Nephron (organoid): ENCODE results near the gene GLIS1.

Experiments
- H3K27ac Mint-ChIP-seq, 3 experiments: 2 replicates each; pipeline ENCODE4 v1.8.0; 2020; ENCODE audit warnings: mixed read lengths in 3 of 3, mild to moderate bottlenecking in 2 of 3, moderate library complexity in 1 of 3
- H3K27me3 Mint-ChIP-seq: 2 replicates; pipeline ENCODE4 v1.8.0; 2021; ENCODE audit warnings: low read depth, mild to moderate bottlenecking, moderate library complexity, mixed read lengths
- H3K36me3 Mint-ChIP-seq: 2 replicates; pipeline ENCODE4 v1.8.0; 2020; ENCODE audit warnings: low read depth, mixed read lengths
- H3K4me1 Mint-ChIP-seq: 2 replicates; pipeline ENCODE4 v1.8.0; 2020; ENCODE audit warnings: mixed read lengths
- H3K4me3 Mint-ChIP-seq, 3 experiments: 2 replicates each; pipeline ENCODE4 v1.8.0; 2020; ENCODE audit warnings: mild to moderate bottlenecking in 3 of 3, mixed read lengths in 3 of 3, moderate library complexity in 2 of 3
- H3K9me3 Mint-ChIP-seq: 2 replicates; pipeline ENCODE4 v1.8.0; 2020; ENCODE audit warnings: mixed read lengths
- CTCF ChIP-seq, 3 experiments: fragments of 200-600 bp; sonication (generic); IDR thresholded peaks; one replicate each; pipeline ENCODE4 v1.5.0; 2021; ENCODE audit warnings: antibody characterized with exemption in 3 of 3; ENCODE audit not compliant: unreplicated experiment in 3 of 3

The GLIS1 gene

GRCh38 chr1:53606197-53606596 lies 132.8 kb downstream of the GLIS1 start:
- H3K4me1 Mint-ChIP-seq = peaks cover 3% of the 10 kb centered on the region
- peaks cover 17% of the 10 kb centered on the region for H3K27me3 Mint-ChIP-seq
- H3K4me3 Mint-ChIP-seq = no peak overlapping the region
- H3K27ac Mint-ChIP-seq = no peak overlapping the region
- no peak for TF ChIP-seq CTCF (IDR thresholded peaks at IDR 0.05; ENCODE audit: unreplicated experiment in 3 of 3)
- peaks cover 12% of the 10 kb centered on the region for H3K9me3 Mint-ChIP-seq
- peaks cover 7% of the 10 kb centered on the region for H3K36me3 Mint-ChIP-seq

GRCh38 chr1:53605181-53605580 lies 133.8 kb downstream of the GLIS1 start:
- TF ChIP-seq CTCF (IDR thresholded peaks at IDR 0.05; ENCODE audit: unreplicated experiment in 3 of 3) = no peak
- Mint-ChIP-seq H3K4me1 (peaks cover 3% of the 10 kb centered on the region), H3K27me3 (peaks cover 21% of the 10 kb centered on the region), H3K27ac (peak overlapping the region in 1 of 3 experiments; percentile 1), H3K9me3 (peaks cover 3% of the 10 kb centered on the region), H3K4me3 (no peak overlapping the region), H3K36me3 (no peaks in the 10 kb centered on the region)

- no peak for TF ChIP-seq CTCF (IDR thresholded peaks at IDR 0.05; ENCODE audit: unreplicated experiment in 3 of 3)
- Mint-ChIP-seq H3K9me3 (peaks cover under 1% of the 10 kb centered on the region), H3K4me1 (peaks cover 3% of the 10 kb centered on the region), H3K27me3 (peaks cover 21% of the 10 kb centered on the region), H3K36me3 (no peaks in the 10 kb centered on the region), H3K4me3 (no peak overlapping the region), H3K27ac (no peak overlapping the region)
Observed at GRCh38 chr1:53604291-53604919, 134.6 kb downstream of the GLIS1 start.

GRCh38 chr1:53603431-53603830 lies 135.5 kb downstream of the GLIS1 start:
- Mint-ChIP-seq H3K36me3 (no peaks in the 10 kb centered on the region), H3K9me3 (no peaks in the 10 kb centered on the region), H3K4me1 (peaks cover 3% of the 10 kb centered on the region), H3K4me3 (no peak overlapping the region), H3K27me3 (peaks cover 21% of the 10 kb centered on the region), H3K27ac (no peak overlapping the region)
- no peak for TF ChIP-seq CTCF (IDR thresholded peaks at IDR 0.05; ENCODE audit: unreplicated experiment in 3 of 3)

GRCh38 chr1:53601867-53602775 lies 136.8 kb downstream of the GLIS1 start:
- Mint-ChIP-seq H3K27me3 (peaks cover 21% of the 10 kb centered on the region), H3K36me3 (no peaks in the 10 kb centered on the region), H3K9me3 (no peaks in the 10 kb centered on the region), H3K4me3 (no peak overlapping the region), H3K4me1 (peaks cover 3% of the 10 kb centered on the region), H3K27ac (peak overlapping the region in 1 of 3 experiments; percentile 31)
- no peak for TF ChIP-seq CTCF (IDR thresholded peaks at IDR 0.05; ENCODE audit: unreplicated experiment in 3 of 3)
